ENCODE results near the gene LRRK2. TPM values are rescaled to one million over a fixed set of nuclear protein-coding genes. Genes with fewer than 3 reads are reported as not detected.

The LRRK2 gene
- total and polyA plus RNA-seq, 2 of the 8 experiments (the other 6 are each of a cell fraction or from before 2014, with no cell fraction given) = 0.06 to 0.13 TPM

- H3K9me3 ChIP-seq (ENCODE audit: insufficient read depth in 2 of 2, low read depth in 1 of 2, low read length in 1 of 2) = no peaks in the 10 kb centered on the region
- H3K27me3 ChIP-seq (replicated peaks in 1 of 4; ENCODE audit: control insufficient read depth in 3 of 4, extremely low read depth in 1 of 4, insufficient read depth in 3 of 4, low read length in 3 of 4) = no peaks in the 10 kb centered on the region
- H2BK120ac ChIP-seq (replicated peaks; ENCODE audit: low read depth, low read length) = no peak overlapping the region
- no peak overlapping the region for H3K27ac ChIP-seq (ENCODE audit: low read depth, low read length)
- no peak overlapping the region for H3K18ac ChIP-seq (ENCODE audit: extremely low read depth, low read length)
- H3K4me1 ChIP-seq (replicated peaks in 1 of 4; ENCODE audit: control insufficient read depth in 3 of 4, insufficient read depth in 4 of 4, low read length in 3 of 4) = no peaks in the 10 kb centered on the region
- no peak overlapping the region for H2AFZ ChIP-seq (ENCODE audit: low read length)
- DNase-seq (ENCODE audit: low read depth in 1 of 2, low spot score in 2 of 2) (no peak), FAIRE-seq (no peak)
- H4K5ac ChIP-seq (ENCODE audit: insufficient read length, low read depth, low read length) = no peak overlapping the region
- H2BK15ac ChIP-seq (ENCODE audit: low read length) = no peak overlapping the region
- H3K14ac ChIP-seq (ENCODE audit: insufficient read length) = no peak overlapping the region
- no peak overlapping the region for H3K4me2 ChIP-seq (ENCODE audit: insufficient read depth in 1 of 2, low read depth in 2 of 2, low read length in 2 of 2)
- no peak overlapping the region for H2BK12ac ChIP-seq (ENCODE audit: low read depth, low read length)
- H2AK5ac ChIP-seq (ENCODE audit: low read depth, low read length) = no peak overlapping the region
- no peaks in the 10 kb centered on the region for H3K36me3 ChIP-seq (ENCODE audit: control insufficient read depth in 2 of 4, insufficient read depth in 4 of 4, low read length in 3 of 4)
- no peak overlapping the region for H3K4ac ChIP-seq (replicated peaks; ENCODE audit: insufficient read length, low read depth, low read length)
- CTCF ChIA-PET (ENCODE audit: partially characterized antibody) = no interaction called here
- H3K79me1 ChIP-seq (ENCODE audit: low read depth, low read length) = no peaks in the 10 kb centered on the region
- H3K79me2 ChIP-seq (ENCODE audit: control insufficient read depth in 1 of 2, insufficient read depth in 2 of 2, low read length in 2 of 2) = no peaks in the 10 kb centered on the region
- TF ChIP-seq NRF1 (IDR thresholded peaks at IDR 0.05; ENCODE audit: low read depth, low read length) = no peak
- POLR2A ChIA-PET (ENCODE audit: partially characterized antibody) = interaction anchor here (1.0 kb wide), 1 partner anchor 17 kb away, joined by 4 read pairs; no protein-coding TSS in a partner anchor
- no peak overlapping the region for H3K23ac ChIP-seq (ENCODE audit: insufficient read length)
- no peak overlapping the region for H4K91ac ChIP-seq (replicated peaks; ENCODE audit: insufficient read length, low read length)
- no peak overlapping the region for H2BK20ac ChIP-seq (ENCODE audit: low read length)
- H4K8ac ChIP-seq (ENCODE audit: extremely low read depth, insufficient read depth, low read length) = no peak overlapping the region
- 89% methylated on average over 1 of the region's 1 CpG; no CpG with 5 or more reads in 1 of the 2 experiments for WGBS, 2 experiments (ENCODE audit: extremely low coverage in 1 of 2, insufficient coverage in 1 of 2, insufficient read length in 1 of 2, insufficient replicate concordance in 2 of 2, low coverage in 1 of 2, low lambda C conversion rate in 2 of 2, missing lambda C conversion rate in 1 of 2)
- H2BK5ac ChIP-seq (ENCODE audit: low read depth, low read length) = no peak overlapping the region
- no peak overlapping the region for H3K4me3 ChIP-seq (ENCODE audit: extremely low read depth in 1 of 4, insufficient read depth in 2 of 4, low read depth in 3 of 4, low read length in 4 of 4)
- H4K20me1 ChIP-seq (replicated peaks in 1 of 2; ENCODE audit: control insufficient read depth in 1 of 2, insufficient read depth in 2 of 2, low read length in 2 of 2) = no peaks in the 10 kb centered on the region
- H3K9ac ChIP-seq (replicated peaks in 1 of 4; ENCODE audit: extremely low read depth in 1 of 4, low read depth in 3 of 4, low read length in 3 of 4) = no peak overlapping the region
- no peak overlapping the region for H3K56ac ChIP-seq (replicated peaks; ENCODE audit: insufficient read length, low read depth, low read length)
- H3K23me2 ChIP-seq (ENCODE audit: low read depth, low read length) = no peaks in the 10 kb centered on the region
Measured at GRCh38 chr12:40248034-40248433, 23.2 kb downstream of the LRRK2 start.
